Keratinocyte (primary cell): ENCODE results near the gene CTNNA3. TPM values are rescaled to one million over a fixed set of nuclear protein-coding genes. Genes with fewer than 3 reads are reported as not detected.

Experiments
- DNase-seq: peaks from one replicate; pipeline ENCODE4 v3.0.0-alpha.2; 2011; ENCODE audit warnings: low read depth, missing footprints, low spot score
- FAIRE-seq: peaks from 2 replicates; lab custom pipeline; 2011; peaks lifted over from hg19 to GRCh38; lab: Jason Lieb, UNC
- H2AFZ ChIP-seq: 2 replicates; pipeline ENCODE4 v1.6.0; 2012; ENCODE audit warnings: low read length, control low read depth, inconsistent platforms; ENCODE audit not compliant: control insufficient read depth
- H3K27ac ChIP-seq: 2 replicates; pipeline ENCODE4 v1.5.1; 2011; ENCODE audit warnings: low read length; ENCODE audit not compliant: control insufficient read depth, insufficient read depth
- H3K27me3 ChIP-seq: 3 replicates; pipeline ENCODE4 v1.6.0; 2011; ENCODE audit warnings: low read length; ENCODE audit not compliant: control insufficient read depth, insufficient read depth; ENCODE audit errors: extremely low read depth
- H3K36me3 ChIP-seq, 2 experiments: 2 replicates in 1 of 2; 3 replicates in 1 of 2; pipeline ENCODE4 v1.5.1; 2011; ENCODE audit warnings: low read length in 2 of 2, mild to moderate bottlenecking in 1 of 2; ENCODE audit not compliant: control insufficient read depth in 2 of 2, insufficient read depth in 2 of 2; ENCODE audit errors: extremely low read depth in 1 of 2
- H3K4me1 ChIP-seq: 3 replicates; pipeline ENCODE4 v1.5.1; 2011; ENCODE audit warnings: low read length; ENCODE audit not compliant: control insufficient read depth, insufficient read depth; ENCODE audit errors: extremely low read depth
- H3K4me2 ChIP-seq: 3 replicates; pipeline ENCODE4 v1.6.0; 2011; ENCODE audit warnings: low read depth, low read length; ENCODE audit not compliant: control insufficient read depth, insufficient read depth; ENCODE audit errors: extremely low read depth
- H3K4me3 ChIP-seq, 3 experiments: fragments of 200-600 bp in 1 of 3; sonication (generic) in 1 of 3; 2 replicates in 2 of 3; 3 replicates in 1 of 3; pipeline ENCODE4 v1.5.1; 2011 to 2016; ENCODE audit warnings: low read length in 3 of 3, mild to moderate bottlenecking in 3 of 3, control low read depth in 2 of 3, inconsistent platforms in 1 of 3, low read depth in 1 of 3, mixed read lengths in 1 of 3, mixed run types in 1 of 3, moderate library complexity in 1 of 3; ENCODE audit not compliant: control insufficient read depth in 2 of 3, insufficient read depth in 2 of 3; ENCODE audit errors: extremely low read depth in 1 of 3
- H3K79me2 ChIP-seq: 2 replicates; pipeline ENCODE4 v1.6.0; 2012; ENCODE audit warnings: low read length; ENCODE audit not compliant: control insufficient read depth, insufficient read depth
- H3K9ac ChIP-seq: 3 replicates; pipeline ENCODE4 v1.6.0; 2011; ENCODE audit warnings: low read length; ENCODE audit not compliant: control insufficient read depth, insufficient read depth; ENCODE audit errors: extremely low read depth
- H3K9me1 ChIP-seq: 3 replicates; pipeline ENCODE4 v1.6.0; 2011; ENCODE audit warnings: low read length; ENCODE audit not compliant: control insufficient read depth, insufficient read depth; ENCODE audit errors: extremely low read depth
- H3K9me3 ChIP-seq: 2 replicates; pipeline ENCODE4 v1.5.1; 2012; ENCODE audit warnings: low read depth, low read length; ENCODE audit not compliant: control insufficient read depth
- H4K20me1 ChIP-seq: 3 replicates; pipeline ENCODE4 v1.6.0; 2011; ENCODE audit warnings: low read length; ENCODE audit not compliant: control insufficient read depth, insufficient read depth; ENCODE audit errors: extremely low read depth
- EZH2 ChIP-seq: IDR thresholded peaks from one replicate; pipeline ENCODE4 v1.6.1; 2012; ENCODE audit warnings: inconsistent platforms, mild to moderate bottlenecking, low read length, moderate library complexity
- dilution Hi-C: fragments of 300-500 bp; cut with MboI; formaldehyde crosslinking; loops from one replicate; pipeline ENCODE4 v1.7.0; 2020; ENCODE audit warnings: low sequenced_read_pairs; ENCODE audit not compliant: extremely low pct_ligation_motif_present
- polyA plus RNA-seq, 5 experiments: library from polyadenylated mRNA; depleted of rRNA in 3 of 5; stranded (reverse) in 3 of 5; stranded (forward) in 1 of 5; unstranded in 1 of 5; fragments of >200 nt; gene quantifications; 1 replicate in 1 of 5; 2 replicates in 3 of 5; 3 replicates in 1 of 5; pipeline versions ENCODE4 v1.2.1 to v1.2.3, GENCODE V29; 2011 to 2012; ENCODE audit warnings: missing spikeins in 2 of 5, low read depth in 1 of 5, low replicate concordance in 1 of 5
- TF ChIP-seq, protein P1 (sequence below), 3 experiments: IDR thresholded peaks in 1 of 3; conservative IDR thresholded peaks in 1 of 3; optimal IDR thresholded peaks in 1 of 3; 2 replicates in 2 of 3; 3 replicates in 1 of 3; pipeline versions ENCODE3 to v1.5.1; 2011; ENCODE audit warnings: low read length in 3 of 3, mild to moderate bottlenecking in 3 of 3, moderate library complexity in 2 of 3, control low read depth in 1 of 3, inconsistent platforms in 1 of 3; ENCODE audit not compliant: insufficient read depth in 2 of 3; ENCODE audit errors: extremely low read depth in 1 of 3

CTNNA3 gene
- polyA plus RNA-seq, 1 donor (not counting 4 experiments of a cell fraction or from before 2014, with no cell fraction given): 0.01 TPM

DNA sequence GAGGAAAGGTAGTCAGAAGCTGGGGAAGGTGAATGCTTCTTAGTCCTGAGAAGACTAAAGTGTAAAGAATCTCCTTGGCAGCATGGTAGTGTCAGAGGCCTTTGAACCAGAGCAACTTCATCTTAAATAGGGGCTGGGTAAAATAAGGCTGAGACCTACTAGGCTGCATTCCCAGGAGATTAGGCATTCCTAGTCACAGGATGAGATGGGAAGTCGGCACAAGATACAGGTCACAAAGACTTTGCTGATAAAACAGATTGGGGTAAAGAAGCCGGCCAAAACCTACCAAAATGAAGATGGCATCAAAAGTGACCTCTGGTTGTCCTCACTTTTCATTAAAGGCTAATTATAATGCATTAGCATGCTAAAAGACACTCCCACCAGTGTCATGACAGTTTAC lies 418.6 kb downstream of the CTNNA3 start:
- Histone ChIP-seq H3K36me3 (no peaks in the 10 kb centered on the region), H3K27me3 (no peaks in the 10 kb centered on the region), H3K9me1 (no peaks in the 10 kb centered on the region), H3K4me3 (no peak overlapping the region), H3K9me3 (no peaks in the 10 kb centered on the region), H3K9ac (no peak overlapping the region), H3K4me1 (no peaks in the 10 kb centered on the region), H3K79me2 (no peaks in the 10 kb centered on the region), H2AFZ (no peak overlapping the region), H3K4me2 (no peak overlapping the region), H4K20me1 (no peaks in the 10 kb centered on the region), H3K27ac (no peak overlapping the region)
- no peak for DNase-seq
- no peak for TF ChIP-seq EZH2
- TF ChIP-seq, protein P1, sequence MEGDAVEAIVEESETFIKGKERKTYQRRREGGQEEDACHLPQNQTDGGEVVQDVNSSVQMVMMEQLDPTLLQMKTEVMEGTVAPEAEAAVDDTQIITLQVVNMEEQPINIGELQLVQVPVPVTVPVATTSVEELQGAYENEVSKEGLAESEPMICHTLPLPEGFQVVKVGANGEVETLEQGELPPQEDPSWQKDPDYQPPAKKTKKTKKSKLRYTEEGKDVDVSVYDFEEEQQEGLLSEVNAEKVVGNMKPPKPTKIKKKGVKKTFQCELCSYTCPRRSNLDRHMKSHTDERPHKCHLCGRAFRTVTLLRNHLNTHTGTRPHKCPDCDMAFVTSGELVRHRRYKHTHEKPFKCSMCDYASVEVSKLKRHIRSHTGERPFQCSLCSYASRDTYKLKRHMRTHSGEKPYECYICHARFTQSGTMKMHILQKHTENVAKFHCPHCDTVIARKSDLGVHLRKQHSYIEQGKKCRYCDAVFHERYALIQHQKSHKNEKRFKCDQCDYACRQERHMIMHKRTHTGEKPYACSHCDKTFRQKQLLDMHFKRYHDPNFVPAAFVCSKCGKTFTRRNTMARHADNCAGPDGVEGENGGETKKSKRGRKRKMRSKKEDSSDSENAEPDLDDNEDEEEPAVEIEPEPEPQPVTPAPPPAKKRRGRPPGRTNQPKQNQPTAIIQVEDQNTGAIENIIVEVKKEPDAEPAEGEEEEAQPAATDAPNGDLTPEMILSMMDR (optimal IDR thresholded peaks at IDR 0.05 in 1 of 3, IDR thresholded peaks at IDR 0.05 in 1 of 3, conservative IDR thresholded peaks at IDR 0.05 in 1 of 3; ENCODE audit: extremely low read depth in 1 of 3, insufficient read depth in 2 of 3, low read length in 3 of 3): no peak
- no peak for FAIRE-seq
- dilution Hi-C loops: no loop called here

DNA sequence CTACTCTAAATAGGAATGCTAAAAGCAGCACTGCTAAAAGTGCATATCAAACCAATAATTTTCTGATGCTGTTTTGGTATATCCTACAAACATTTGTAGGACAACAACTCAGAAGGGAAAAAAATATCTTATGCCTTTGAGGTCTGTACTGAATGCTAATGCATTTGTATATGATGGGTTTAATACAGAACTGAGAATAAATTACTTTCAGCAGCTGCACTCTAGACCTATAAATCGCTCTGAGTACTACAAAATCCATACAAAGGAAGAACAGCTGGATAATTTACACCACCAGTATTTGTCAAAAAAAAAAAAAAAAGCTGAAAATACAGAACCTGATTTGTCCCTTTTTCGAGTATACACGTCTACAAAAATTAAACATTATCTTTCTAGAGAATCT lies 426.2 kb downstream of the CTNNA3 start:
- no peak overlapping the region for H3K27ac ChIP-seq
- H3K27me3 ChIP-seq: no peaks in the 10 kb centered on the region
- no peak overlapping the region for H3K4me2 ChIP-seq
- H3K4me3 ChIP-seq: no peak overlapping the region
- no peaks in the 10 kb centered on the region for H3K36me3 ChIP-seq
- H3K9me1 ChIP-seq: no peaks in the 10 kb centered on the region
- TF ChIP-seq, protein P1 (optimal IDR thresholded peaks at IDR 0.05 in 1 of 3, IDR thresholded peaks at IDR 0.05 in 1 of 3, conservative IDR thresholded peaks at IDR 0.05 in 1 of 3; ENCODE audit: extremely low read depth in 1 of 3, insufficient read depth in 2 of 3, low read length in 3 of 3): no peak
- no peak for TF ChIP-seq EZH2
- no peaks in the 10 kb centered on the region for H3K79me2 ChIP-seq
- H2AFZ ChIP-seq: no peak overlapping the region
- no peaks in the 10 kb centered on the region for H3K4me1 ChIP-seq
- no peaks in the 10 kb centered on the region for H3K9me3 ChIP-seq
- DNase-seq (no peak), FAIRE-seq (no peak)
- no peak overlapping the region for H3K9ac ChIP-seq
- no peaks in the 10 kb centered on the region for H4K20me1 ChIP-seq
- dilution Hi-C loops: no loop called here
